Activated CD8-positive, alpha-beta memory T cell treated with anti-CD3 and anti-CD28 coated beads, Interleukin-2, amount 10 ng/mL, durations not matched to agents 7 days and 5 days (primary cell): ENCODE results near the gene CD70. TPM values are rescaled to one million over a fixed set of nuclear protein-coding genes. Genes with fewer than 3 reads are reported as not detected.
"Not testable (repeated sequence)": the region's sequence is repeated elsewhere in the genome, so short reads cannot be mapped to it uniquely, and the experiment has no call there.

Experiments
- ATAC-seq: fragments of 150-1000 bp; cut with Tn5 transposase; one replicate; pipeline ENCODE4 v1.10.0; 2021; ENCODE audit warnings: moderate library complexity
- CTCF ChIA-PET: fragments of 350-600 bp; sonication (Branson Sonifier 250); formaldehyde crosslinking; loops from one replicate; lab custom pipeline; 2021; ENCODE audit warnings: antibody characterized with exemption; lab: Charles Lee
- DNase-seq: peaks from one replicate; pipeline ENCODE4 v3.0.0-alpha.2; 2020
- H3K27ac Mint-ChIP-seq: one replicate; pipeline ENCODE4 v1.8.0; 2021; ENCODE audit warnings: mild to moderate bottlenecking, mixed read lengths
- H3K27me3 Mint-ChIP-seq: one replicate; pipeline ENCODE4 v1.8.0; 2021; ENCODE audit warnings: mixed read lengths
- H3K36me3 Mint-ChIP-seq: one replicate; pipeline ENCODE4 v1.8.0; 2021; ENCODE audit warnings: mild to moderate bottlenecking, mixed read lengths
- H3K4me1 Mint-ChIP-seq: one replicate; pipeline ENCODE4 v1.8.0; 2021; ENCODE audit warnings: mixed read lengths
- H3K4me3 Mint-ChIP-seq: one replicate; pipeline ENCODE4 v1.8.0; 2021; ENCODE audit warnings: mild to moderate bottlenecking, moderate library complexity, mixed read lengths
- H3K9me3 Mint-ChIP-seq: one replicate; pipeline ENCODE4 v1.8.0; 2022; ENCODE audit warnings: low read depth, mixed read lengths
- total RNA-seq, 2 experiments: library from RNA; stranded (reverse); gene quantifications; one replicate each; pipeline ENCODE4 v1.2.3, GENCODE V29; 2021

The CD70 gene
- 100 to 1,000 TPM in 1 of 2 experiments, 10 to 100 TPM in 1; 74.3 to 184 TPM for total RNA-seq

GRCh38 chr19:6590827-6591319 lies at the start of gene CD70:
Gene CD70 (minus strand): TSS chr19:6591150. CDS start chr19:6591002, 148 bp downstream.
- Mint-ChIP-seq H3K27ac (peak within 1 kb of the TSS; percentile 89), H3K36me3 (peaks cover 40% of the 10 kb centered on the region), H3K4me1 (peaks cover 68% of the 10 kb centered on the region), H3K9me3 (no peaks in the 10 kb centered on the region), H3K27me3 (peaks cover 21% of the 10 kb centered on the region), H3K4me3 (peak within 1 kb of the TSS; percentile 97)
- CTCF ChIA-PET: interaction anchor here (0.6 to 0.9 kb wide), 2 partner anchors 43 to 75 kb away, joined by 3 read pairs; no protein-coding TSS in a partner anchor
- ATAC-seq: peak; percentile 81
- peak; percentile 88 for DNase-seq

GRCh38 chr19:6640333-6640732 lies 49.4 kb upstream of the CD70 start:
- CTCF ChIA-PET: interaction anchor here (1.4 to 5.4 kb wide), 5 partner anchors 13 to 97 kb away, joined by 3 to 56 read pairs (median 8); partner anchors contain the start of gene GPR108
- not testable (repeated sequence) for H3K27ac Mint-ChIP-seq, H3K4me3 Mint-ChIP-seq, H3K27me3 Mint-ChIP-seq, ATAC-seq, H3K36me3 Mint-ChIP-seq, H3K9me3 Mint-ChIP-seq
- peaks cover 50% of the 10 kb centered on the region for H3K4me1 Mint-ChIP-seq
- peak; percentile 37 for DNase-seq

DNA sequence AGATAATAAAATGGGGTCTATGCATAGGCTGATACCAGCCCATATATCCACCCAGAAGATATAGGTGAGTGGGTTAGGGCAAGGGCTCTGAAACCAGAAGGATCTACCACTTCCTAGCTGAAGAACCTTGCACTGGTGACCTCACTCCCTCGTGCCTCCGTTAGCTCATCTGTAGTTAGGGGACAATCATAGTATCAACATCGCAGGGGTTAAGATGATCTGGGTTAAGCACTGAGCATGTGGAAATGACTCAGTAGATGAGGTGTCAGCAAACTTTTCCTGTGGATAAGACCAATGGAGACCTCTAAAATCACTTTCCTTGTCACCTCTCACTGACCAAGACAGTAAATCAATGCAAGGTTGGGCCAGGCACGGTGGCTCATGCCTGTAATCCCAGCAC lies 48.5 kb upstream of the CD70 start:
- Mint-ChIP-seq H3K4me3 (no peak overlapping the region), H3K27ac (peak overlapping the region; percentile 38), H3K36me3 (no peaks in the 10 kb centered on the region), H3K9me3 (no peaks in the 10 kb centered on the region), H3K4me1 (peaks cover 47% of the 10 kb centered on the region), H3K27me3 (no peaks in the 10 kb centered on the region)
- ATAC-seq (peak; percentile 87), DNase-seq (peak; percentile 84)
- CTCF ChIA-PET: interaction anchor here (0.6 to 5.4 kb wide), 13 partner anchors 9 to 758 kb away, joined by 3 to 56 read pairs (median 3); partner anchors contain the start of genes GPR108 and TNFSF14

DNA sequence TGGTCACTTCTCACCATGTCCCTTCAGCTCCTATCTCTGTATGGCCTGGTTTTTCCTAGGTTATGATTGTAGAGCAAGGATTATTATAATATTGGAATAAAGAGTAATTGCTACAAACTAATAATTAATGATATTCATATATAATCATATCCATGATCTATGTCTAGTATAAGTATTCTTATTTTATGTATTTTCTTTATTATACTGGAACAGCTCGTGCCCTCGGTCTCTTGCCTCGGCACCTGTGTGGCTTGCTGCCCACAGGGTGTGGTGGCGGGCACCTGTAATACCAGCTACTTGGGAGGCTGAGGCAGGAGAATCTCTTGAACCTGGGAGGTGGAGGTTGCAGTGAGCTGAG lies 42.5 kb upstream of the CD70 start:
- H3K27me3 Mint-ChIP-seq, DNase-seq, H3K4me3 Mint-ChIP-seq, H3K27ac Mint-ChIP-seq, H3K9me3 Mint-ChIP-seq, H3K36me3 Mint-ChIP-seq, ATAC-seq: not testable (repeated sequence)
- CTCF ChIA-PET: interaction anchor here (0.8 to 7.3 kb wide), 17 partner anchors 8 to 246 kb away, joined by 3 to 61 read pairs (median 5); partner anchors contain the start of genes DENND1C, GPR108, TNFSF14 and VAV1
- H3K4me1 Mint-ChIP-seq: peaks cover 33% of the 10 kb centered on the region

DNA sequence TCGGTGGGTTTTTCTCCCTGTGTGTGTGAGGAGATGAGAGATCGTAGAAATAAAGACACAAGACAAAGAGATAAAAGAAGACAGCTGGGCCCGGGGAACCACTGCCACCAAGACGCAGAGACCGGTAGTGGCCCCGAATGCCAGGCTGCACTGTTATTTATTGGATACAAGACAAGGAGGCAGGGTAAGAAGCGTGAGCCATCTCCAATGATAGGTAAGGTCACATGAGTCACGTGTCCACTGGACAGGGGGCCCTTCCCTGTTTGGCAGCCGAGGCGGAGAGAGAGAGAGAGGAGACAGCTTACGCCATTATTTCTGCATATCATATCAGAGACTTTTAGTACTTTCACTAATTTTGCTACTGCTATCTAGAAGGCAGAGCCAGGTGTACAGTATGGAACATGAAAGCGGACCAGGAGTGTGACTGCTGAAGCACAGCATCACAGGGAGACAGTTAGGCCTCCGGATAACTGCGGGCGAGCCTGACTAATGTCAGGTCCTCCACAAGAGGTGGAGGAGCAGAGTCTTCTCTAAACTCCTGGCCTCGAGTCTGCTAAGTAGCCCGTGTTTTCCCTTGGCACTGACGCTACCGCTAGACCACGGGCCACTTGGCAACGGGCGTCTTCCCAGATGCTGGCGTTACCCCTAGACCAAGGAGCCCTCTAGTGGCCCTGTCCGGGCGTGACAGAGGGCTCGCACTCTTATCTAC lies 42.0 kb upstream of the CD70 start:
- ATAC-seq: peak; percentile 20
- not testable (repeated sequence) for H3K27me3 Mint-ChIP-seq, H3K9me3 Mint-ChIP-seq, H3K36me3 Mint-ChIP-seq, H3K4me3 Mint-ChIP-seq
- H3K4me1 Mint-ChIP-seq: peaks cover 30% of the 10 kb centered on the region
- peak; percentile 71 for DNase-seq
- CTCF ChIA-PET: interaction anchor here (0.8 to 7.3 kb wide), 20 partner anchors 9 to 246 kb away, joined by 3 to 61 read pairs (median 5); partner anchors contain the start of genes DENND1C, GPR108, TNFSF14 and VAV1
- H3K27ac Mint-ChIP-seq: peak overlapping the region; percentile 9

DNA sequence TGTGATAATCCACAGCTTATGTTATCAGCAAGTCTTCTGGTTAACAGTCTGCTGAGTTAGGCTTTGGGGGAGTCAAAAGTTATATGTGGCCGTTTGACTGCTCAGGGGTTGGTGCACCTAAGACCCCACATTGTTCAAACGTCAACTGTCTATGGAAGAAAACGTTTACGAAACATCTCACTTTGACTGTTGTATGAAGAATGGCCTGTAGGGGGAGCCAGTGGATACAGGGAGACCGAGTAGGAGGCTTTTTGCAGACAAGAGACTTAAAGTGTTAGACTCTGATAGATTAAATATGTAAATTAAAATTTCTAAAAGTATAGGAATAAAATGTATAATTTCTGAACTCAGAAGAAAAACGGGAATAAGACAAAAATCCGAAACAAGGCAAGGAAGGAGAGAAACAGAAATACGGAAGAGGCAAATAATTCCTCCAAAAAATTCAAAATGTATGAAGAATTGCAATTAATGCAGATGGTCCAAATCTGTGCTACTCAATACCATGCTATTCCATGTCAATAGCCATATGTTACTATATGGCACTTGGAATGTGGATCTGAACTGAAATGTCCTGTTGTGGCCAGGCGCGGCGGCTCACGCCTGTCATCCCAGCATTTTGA lies 41.2 kb upstream of the CD70 start:
- ATAC-seq (peak; percentile 85), DNase-seq (peak; percentile 89)
- Mint-ChIP-seq H3K27ac (peak overlapping the region; percentile 52), H3K9me3 (no peaks in the 10 kb centered on the region), H3K27me3 (no peaks in the 10 kb centered on the region), H3K4me3 (no peak overlapping the region), H3K36me3 (peaks cover 1% of the 10 kb centered on the region), H3K4me1 (peaks cover 30% of the 10 kb centered on the region)
- CTCF ChIA-PET: interaction anchor here (0.6 to 7.3 kb wide), 25 partner anchors 9 to 331 kb away, joined by 3 to 61 read pairs (median 4); partner anchors contain the start of genes GPR108 and TNFSF14

DNA sequence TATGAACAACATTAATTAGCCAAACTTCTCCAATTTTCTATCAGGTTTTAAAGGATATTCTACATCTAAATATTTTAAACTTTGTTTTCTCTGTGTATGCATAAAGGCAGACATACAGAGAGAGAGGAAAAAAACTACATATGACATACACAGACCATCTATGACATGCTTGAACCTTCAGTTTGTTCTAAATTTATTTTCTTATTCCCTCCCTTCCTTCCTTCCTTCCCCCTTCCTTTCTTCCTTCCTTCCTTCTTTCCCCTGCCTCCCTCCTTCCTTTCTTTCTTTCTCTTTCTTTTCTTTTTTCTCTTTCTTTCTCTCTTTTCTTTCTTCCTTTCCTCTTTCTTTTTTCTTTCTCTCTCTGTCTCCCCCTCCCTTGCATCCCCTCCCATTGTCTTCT lies 35.8 kb upstream of the CD70 start:
- ATAC-seq: no peak
- Mint-ChIP-seq H3K4me1 (peaks cover 12% of the 10 kb centered on the region), H3K27me3 (peaks cover 7% of the 10 kb centered on the region), H3K4me3 (no peak overlapping the region), H3K9me3 (peaks cover 8% of the 10 kb centered on the region), H3K36me3 (peaks cover 5% of the 10 kb centered on the region), H3K27ac (no peak overlapping the region)
- no peak for DNase-seq
- CTCF ChIA-PET: no interaction called here

DNA sequence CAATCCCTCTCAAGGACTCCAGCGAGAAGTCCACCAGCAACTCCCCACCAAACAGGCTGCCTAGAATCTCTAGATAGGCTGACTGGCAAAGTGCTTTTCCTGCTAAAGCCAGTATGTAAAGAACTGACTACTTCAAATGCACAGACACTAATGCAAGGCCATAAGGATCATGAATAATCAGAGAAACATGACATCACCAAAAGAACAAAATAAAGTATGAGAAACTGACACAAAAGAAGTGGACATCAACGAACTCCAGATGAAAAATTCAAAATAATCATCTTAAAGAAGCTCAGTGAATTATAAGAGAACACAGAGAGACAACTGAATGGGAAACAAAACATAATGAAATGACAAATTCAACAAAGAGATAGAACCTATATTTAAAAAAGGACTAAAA lies 26.4 kb upstream of the CD70 start:
- Mint-ChIP-seq H3K36me3 (peaks cover 35% of the 10 kb centered on the region), H3K4me1 (peaks cover 27% of the 10 kb centered on the region), H3K27ac (no peak overlapping the region), H3K9me3 (peaks cover 29% of the 10 kb centered on the region), H3K4me3 (no peak overlapping the region), H3K27me3 (peaks cover 25% of the 10 kb centered on the region)
- DNase-seq: no peak
- no peak for ATAC-seq
- CTCF ChIA-PET: interaction anchor here (0.7 to 1.5 kb wide), 2 partner anchors 13 to 14 kb away, joined by 3 to 4 read pairs; no protein-coding TSS in a partner anchor

GRCh38 chr19:6616011-6616410 lies 25.1 kb upstream of the CD70 start:
- H3K4me3 Mint-ChIP-seq: no peak overlapping the region
- H3K27ac Mint-ChIP-seq: peak overlapping the region; percentile 64
- ATAC-seq: peak; percentile 79
- CTCF ChIA-PET: interaction anchor here (0.7 to 1.2 kb wide), 3 partner anchors 10 to 99 kb away, joined by 3 to 4 read pairs (median 3); no protein-coding TSS in a partner anchor
- peaks cover 31% of the 10 kb centered on the region for H3K27me3 Mint-ChIP-seq
- peaks cover 27% of the 10 kb centered on the region for H3K9me3 Mint-ChIP-seq
- DNase-seq: no peak
- H3K4me1 Mint-ChIP-seq: peaks cover 34% of the 10 kb centered on the region
- H3K36me3 Mint-ChIP-seq: peaks cover 33% of the 10 kb centered on the region

DNA sequence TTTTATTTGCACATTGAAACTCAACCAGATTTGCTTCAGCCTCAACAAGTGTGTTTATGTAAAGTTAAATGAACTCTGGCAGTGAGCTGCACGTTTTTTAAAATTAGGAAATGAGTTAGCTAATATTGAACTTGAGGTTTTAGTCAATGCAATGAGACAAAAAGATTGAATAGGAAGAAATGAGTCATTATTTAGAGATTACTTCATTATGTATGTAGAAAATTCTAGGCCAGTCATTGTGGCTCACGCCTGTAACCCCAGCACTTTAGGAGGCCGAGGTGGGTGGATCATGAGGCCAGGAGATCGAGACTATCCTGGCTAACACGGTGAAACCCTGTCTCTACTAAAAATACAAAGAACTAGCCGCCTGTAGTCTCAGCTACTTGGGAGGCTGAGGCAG lies 22.8 kb upstream of the CD70 start:
- ATAC-seq: peak; percentile 54
- CTCF ChIA-PET: interaction anchor here (0.6 to 1.3 kb wide), 3 partner anchors 14 to 145 kb away, joined by 3 read pairs; no protein-coding TSS in a partner anchor
- peaks cover 49% of the 10 kb centered on the region for H3K4me1 Mint-ChIP-seq
- peak overlapping the region; percentile 66 for H3K27ac Mint-ChIP-seq
- H3K36me3 Mint-ChIP-seq: peaks cover 31% of the 10 kb centered on the region
- DNase-seq: peak; percentile 58
- peaks cover 28% of the 10 kb centered on the region for H3K27me3 Mint-ChIP-seq
- H3K4me3 Mint-ChIP-seq: no peak overlapping the region
- H3K9me3 Mint-ChIP-seq: peaks cover 17% of the 10 kb centered on the region

DNA sequence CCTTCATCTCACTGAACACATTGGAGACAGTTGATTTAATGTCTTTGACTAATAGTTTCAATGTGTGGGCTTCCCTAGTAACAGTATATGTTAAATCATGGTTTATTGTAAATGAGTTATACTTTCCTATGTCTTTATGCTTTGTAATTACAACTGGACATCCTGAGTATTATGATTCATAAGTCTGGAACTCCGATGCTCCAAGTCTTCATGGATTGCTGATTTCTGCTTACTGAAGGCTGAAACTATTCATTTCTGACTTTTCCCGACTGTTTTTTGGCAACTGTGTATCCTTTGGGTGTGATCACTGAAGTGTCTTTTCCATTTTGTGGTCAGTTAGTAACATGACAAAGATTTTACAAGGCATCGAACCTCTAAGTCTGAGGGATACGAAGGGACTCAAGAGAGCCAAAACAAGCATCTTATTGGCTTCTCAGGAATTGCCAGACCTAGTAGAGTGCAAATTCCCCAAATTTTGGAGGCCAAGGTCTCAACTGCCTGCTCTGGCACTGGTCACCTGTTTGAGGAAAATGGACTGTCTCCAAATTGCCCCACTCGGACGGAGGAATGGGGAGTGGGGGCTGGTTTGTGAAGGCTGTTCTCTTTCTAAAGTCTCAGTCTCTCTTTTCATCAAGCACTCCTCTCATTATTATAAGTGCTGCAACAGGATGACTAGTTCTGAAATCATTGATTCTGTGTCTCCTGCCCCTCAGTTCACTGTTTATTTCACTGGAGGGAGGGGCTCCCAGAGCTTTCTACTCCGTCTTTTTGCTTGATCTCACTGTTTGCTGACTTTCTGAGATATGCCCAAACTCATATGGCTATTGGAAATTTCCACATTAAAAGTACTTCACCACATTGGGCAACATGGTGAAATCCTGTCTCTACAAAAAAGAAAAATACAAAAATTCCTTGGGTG lies 20.2 kb upstream of the CD70 start:
- Mint-ChIP-seq H3K36me3 (peaks cover 16% of the 10 kb centered on the region), H3K4me3 (no peak overlapping the region), H3K9me3 (peaks cover 3% of the 10 kb centered on the region), H3K27me3 (peaks cover 24% of the 10 kb centered on the region), H3K27ac (no peak overlapping the region), H3K4me1 (peaks cover 43% of the 10 kb centered on the region)
- CTCF ChIA-PET: interaction anchor here (0.7 kb wide), 1 partner anchor 9 kb away, joined by 3 read pairs; no protein-coding TSS in a partner anchor
- DNase-seq (no peak), ATAC-seq (no peak)

- no peak overlapping the region for H3K27ac Mint-ChIP-seq
- no peak overlapping the region for H3K4me3 Mint-ChIP-seq
- peaks cover 24% of the 10 kb centered on the region for H3K27me3 Mint-ChIP-seq
- DNase-seq (no peak), ATAC-seq (no peak)
- peaks cover 37% of the 10 kb centered on the region for H3K4me1 Mint-ChIP-seq
- CTCF ChIA-PET: interaction anchor here (0.7 to 1.9 kb wide), 7 partner anchors 24 to 255 kb away, joined by 3 to 7 read pairs (median 4); no protein-coding TSS in a partner anchor
- H3K36me3 Mint-ChIP-seq: peaks cover 8% of the 10 kb centered on the region
- peaks cover 3% of the 10 kb centered on the region for H3K9me3 Mint-ChIP-seq
Measured at GRCh38 chr19:6608940-6609339, 18.0 kb upstream of the CD70 start.
